Fibroblast of peridontal ligament (primary cell): Measurements from ENCODE around the gene APCDD1L.
"Not testable (repeated sequence)": the region's sequence is repeated elsewhere in the genome, so short reads cannot be mapped to it uniquely, and the experiment has no call there.

Source experiments
- DNase-seq: peaks from one replicate; pipeline ENCODE4 v3.0.0-alpha.2; 2010; ENCODE audit errors: extremely low read depth

The APCDD1L gene

DNA sequence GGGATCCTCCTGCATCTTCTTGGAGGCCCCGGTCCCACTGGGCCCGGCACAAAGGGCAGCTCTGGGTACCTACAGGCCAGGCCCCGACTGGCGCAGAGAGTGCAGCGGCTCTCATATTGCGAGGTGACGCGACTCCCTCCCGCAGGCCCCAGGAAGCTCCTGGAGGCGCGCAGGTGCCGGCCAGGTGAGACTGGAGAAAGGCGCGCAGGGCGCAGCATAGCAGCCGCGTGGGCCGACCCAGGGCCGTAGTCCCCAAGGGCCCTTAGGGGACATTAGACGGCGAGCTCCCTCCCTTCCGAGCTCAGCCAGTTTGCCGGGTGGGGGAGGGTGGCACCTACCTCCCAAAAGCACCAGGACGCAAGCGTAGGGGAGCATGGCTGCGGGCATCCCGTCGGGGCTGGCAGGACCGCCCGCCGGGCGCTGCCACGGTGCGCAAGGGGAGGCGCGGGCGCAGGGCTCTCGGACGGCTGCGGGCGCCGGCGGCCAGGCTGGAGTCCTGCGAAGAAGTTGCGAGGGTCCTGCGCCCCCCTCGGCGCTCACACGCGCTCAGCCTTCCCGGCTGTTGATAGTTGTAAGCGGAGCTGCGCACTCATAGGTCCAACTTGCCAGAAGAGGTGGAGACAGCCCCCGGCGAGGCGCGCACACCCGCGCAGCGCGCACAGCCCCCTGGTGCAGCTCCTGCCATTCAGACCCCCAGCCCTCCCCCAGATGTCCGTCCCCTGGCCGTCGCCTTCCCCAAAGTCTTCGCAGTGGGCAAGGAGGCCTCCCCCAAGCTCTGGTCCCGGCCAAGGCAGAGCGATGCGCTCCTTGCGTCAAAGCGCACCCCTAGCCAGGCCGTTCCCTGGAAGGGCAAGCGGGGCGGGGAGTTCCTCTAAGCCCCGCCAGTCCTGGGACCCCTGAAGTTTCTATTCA, 622 bp downstream of the APCDD1L start:
- DNase-seq = peak; percentile 44

DNA sequence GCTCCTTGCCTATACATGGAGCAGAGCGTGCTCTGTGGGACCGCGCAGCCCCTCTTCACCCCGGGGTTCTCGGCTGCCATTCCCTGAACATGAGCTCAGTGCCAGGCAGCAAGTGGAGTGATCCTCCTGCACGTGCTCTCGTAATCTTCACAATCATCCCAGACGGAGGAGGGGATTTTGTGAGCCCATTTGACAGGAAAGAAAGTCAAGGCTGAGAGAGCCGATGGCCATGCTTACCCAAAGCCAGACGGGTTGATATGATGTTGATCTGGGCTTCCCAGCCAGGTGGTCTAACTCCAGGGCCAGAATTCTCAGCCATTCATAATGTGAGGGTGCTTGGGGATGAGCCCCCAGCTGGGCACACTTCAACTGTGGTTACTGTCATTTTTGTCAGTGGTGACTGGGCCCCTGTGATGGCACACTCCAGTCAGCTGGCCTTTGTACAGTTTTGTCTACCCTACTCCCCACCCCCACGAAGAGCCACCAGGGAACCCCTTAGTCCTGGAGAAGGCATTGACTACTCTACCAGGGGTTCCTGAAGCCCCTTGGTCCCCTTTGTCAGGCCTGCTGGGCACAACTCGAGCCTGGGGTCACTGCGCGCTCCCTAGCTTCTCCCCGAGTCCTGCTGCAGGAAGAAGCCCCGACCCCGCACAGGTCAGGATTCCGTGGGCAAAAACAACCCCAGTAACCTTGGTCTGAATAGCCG, 1.5 kb downstream of the APCDD1L start:
- DNase-seq = no peak

DNA sequence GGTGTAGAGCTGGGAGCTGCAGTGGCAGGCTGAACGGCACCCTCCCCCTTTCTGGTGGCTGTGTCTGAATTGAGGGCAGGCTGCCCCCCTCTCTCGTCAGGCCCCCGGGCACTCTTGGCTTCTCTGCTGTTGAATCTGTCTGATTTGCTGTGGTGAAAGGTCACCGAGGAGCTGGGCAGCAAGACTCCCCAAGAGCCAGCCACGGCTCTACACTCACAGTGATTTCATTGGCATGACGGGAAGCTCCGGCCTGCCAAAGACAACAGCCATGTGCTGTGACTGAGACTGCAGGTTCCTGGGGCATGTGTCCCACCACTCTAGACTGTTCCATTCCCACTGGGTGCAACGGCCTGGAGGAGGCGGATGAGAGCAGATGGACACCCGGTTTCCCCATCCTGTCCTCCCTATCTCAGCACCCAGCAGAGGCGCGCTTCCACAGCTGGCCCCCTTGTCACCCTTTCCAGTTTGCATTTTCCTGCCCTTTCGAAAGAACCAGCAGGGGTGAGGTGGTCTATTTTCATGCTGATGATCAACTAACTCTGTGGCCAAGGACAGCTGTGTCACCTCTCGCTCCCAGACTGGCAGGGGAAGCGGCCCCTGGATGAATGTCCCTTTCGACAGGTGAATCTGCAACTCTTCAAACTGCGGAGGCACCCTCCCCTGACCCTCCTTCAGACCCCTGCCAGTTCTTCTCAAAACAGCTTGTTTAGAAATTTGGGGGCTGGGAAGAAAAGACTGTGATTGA, 2.2 kb downstream of the APCDD1L start:
- DNase-seq = no peak

DNA sequence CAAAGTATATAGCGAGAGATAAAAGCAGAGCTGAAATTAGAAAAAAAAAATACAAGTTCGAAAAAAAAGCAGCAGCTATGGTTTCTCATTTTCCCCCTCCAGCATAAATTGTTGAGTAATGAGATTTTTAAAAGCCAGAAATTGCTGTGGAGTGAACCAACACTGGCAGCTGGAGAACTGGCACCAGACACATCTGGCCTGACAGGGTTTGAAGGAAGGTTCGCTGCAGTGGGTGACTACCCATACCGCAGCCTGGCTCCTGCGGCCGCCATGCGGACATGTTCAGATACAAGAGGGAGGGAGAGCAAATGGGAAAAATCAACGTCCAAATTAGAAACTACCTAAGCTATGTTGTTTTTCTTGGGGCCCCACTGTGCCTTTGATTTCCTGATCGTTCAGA, 3.3 kb downstream of the APCDD1L start:
- DNase-seq = peak; percentile 46

DNA sequence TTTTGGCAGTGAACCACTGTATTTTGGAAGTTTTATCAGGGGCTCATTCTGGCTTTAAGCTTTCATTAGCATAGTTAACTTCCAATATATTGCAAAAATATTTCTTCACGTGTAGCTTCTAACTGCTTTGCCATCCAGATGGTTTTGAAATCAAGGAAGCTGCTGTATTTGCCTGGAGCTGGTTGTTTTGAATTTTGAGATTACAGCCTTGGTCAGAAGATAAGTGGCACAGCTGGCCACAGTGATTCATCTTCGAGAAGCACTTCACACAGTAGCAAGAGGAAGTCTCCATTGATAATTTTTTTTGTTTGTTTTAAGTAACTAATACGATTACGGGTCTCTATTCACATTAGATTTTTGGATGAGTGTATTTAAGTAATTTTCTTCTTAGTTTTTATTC, 3.8 kb downstream of the APCDD1L start:
- peak; percentile 82 for DNase-seq

DNA sequence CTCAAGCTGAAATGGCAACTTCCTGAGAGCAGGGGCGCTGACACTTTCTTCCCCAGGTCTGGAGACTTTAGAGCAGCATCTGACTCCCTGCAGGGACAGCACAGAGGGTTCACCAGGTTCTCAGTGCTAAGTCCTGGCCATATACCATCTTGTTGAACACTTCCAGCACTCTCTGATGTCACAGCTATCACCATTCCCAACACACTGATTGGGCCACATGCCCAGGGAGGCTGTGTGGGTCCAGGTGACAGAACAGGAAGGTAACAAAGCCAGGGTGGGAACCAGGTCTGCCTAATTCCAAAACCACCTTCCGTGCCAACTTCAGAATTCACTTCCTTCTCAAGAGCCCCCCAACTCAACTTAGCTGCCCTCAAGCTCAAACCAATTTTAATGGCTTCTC, 4.3 kb downstream of the APCDD1L start:
- no peak for DNase-seq

DNA sequence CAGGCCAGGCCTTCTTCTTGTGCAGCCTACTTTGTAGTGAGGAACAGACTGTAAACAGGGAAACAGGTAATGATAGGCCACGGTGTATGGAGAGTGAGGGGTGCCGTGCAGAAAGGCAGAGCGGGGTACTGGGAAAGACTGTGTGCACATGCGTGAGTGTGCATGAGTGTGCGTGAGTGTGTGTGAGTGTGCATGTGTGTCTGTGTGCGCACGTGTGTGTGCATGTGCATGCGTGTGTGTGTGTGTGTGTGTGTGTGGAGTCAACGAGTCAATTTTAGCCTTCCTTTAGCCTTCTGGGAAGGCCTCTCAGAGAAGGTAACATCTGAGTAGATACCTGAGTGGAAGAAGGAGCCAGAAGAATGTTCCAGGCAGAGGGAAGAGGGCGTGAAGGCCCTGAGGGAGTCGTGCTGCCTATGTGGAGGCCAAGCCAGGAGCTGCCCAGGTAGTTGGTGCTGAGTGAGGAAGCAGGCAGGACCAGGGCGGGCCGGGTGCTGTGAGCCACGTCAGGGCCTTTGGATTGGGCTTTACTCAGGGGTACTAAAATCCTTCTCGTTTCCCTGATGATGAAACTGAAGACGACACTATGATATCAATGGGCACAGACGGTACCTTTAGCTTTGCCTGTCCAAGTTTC, 6.3 kb downstream of the APCDD1L start:
- no peak for DNase-seq

DNA sequence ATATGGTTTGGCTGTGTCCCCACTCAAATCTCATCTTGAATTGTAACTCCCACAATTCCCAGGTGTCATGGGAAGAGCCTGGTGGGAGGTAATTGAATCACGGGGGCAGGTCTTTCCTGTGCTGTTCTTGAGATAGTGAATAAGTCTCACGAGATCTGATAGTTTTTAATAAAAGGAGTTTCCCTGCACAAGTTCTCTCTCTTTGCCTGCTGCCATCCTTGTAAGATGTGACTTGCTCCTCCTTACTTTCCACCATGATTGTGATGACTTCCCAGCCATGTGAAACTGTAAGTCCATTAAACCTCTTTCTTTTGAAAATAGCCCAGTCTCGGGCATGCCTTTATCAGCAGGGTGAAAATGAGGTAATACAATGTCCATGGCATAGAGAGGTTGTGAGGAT, 8.2 kb downstream of the APCDD1L start:
- not testable (repeated sequence) for DNase-seq

DNA sequence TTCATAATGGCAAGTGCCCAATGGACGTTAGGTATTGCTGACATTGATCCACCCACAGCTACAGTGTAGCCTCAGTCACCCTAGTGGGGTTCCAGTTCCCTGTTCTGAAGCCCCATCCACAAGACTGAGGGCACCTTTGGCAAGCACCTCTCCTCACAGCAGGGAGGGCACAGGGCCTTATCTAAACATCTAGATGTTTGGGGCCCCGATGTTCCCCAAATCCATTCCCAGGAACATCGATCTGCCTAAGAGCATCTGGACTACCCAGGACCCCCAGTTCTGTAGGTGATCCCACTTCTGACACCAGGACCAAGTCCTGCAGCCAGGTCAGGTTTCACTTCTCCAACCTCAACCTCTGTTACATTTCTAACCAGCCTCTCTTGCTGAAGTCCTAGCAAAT, 10.6 kb downstream of the APCDD1L start:
- no peak for DNase-seq

DNA sequence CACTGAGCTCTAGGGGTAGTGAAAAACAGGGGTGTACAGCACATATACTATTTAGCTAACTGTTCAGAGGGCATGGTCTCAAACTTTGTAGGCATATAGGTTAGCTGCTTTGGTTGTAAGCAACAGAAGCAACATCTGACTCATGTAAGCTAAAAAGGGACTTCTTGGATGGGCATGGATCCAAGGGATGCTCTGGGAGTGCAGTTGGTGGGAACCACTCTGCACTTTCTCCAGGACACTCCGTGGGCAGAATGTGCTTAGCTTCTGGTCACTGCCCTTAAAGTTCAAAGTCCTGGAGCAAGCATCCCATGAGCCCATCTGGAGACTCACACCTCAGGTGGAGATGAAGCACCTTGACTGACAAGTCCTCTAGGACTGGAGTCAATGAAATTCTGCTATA, 11.5 kb downstream of the APCDD1L start:
- DNase-seq = no peak

DNA sequence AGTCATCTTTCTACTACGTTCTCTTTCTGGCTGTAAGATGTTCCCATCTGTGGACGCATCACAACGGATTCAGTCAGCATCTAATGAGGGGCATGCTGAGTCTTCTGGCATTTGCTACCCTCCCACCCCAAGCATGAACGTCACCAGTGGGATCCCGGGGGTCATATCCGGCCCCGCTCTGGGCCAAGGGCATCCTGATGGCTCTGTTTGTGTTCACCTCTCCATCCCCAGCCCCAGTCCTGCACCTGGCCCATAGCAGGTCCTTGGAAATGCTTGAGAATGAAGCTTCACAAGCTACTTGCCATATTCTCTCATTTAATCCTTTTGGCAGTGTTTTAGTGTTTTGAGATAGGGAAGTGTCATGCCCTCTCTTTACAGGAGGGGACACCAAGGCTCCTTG, 14.9 kb downstream of the APCDD1L start:
- no peak for DNase-seq

DNA sequence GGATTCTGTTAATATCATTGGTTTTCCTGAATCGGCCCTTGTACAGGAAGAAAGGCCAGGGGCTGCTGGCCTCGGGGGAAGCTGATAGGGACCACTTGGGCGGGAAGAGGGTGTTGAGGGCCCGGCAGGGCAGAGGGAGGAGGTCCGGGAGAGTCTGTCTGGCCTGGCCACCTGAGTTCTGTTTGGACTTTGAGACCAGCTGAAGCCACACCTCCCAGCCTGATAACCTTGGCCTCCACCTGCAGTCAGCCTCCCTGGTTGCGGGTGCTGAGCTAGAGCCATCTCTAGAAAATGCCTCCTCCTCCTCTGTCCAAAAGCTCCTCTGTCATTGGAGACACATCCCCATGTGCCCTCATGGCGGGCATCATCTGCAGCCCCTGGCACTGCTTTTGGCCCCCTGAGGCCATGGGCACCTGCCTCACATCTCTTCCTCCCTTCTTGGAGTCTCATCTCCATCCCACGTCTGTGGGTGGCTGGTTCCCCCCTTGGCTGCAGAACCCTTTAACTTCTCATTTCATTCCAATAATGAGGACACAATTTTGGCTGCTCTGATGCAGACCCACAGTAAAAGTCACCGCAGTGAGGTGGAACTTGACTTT, 16.6 kb downstream of the APCDD1L start:
- DNase-seq = no peak

DNA sequence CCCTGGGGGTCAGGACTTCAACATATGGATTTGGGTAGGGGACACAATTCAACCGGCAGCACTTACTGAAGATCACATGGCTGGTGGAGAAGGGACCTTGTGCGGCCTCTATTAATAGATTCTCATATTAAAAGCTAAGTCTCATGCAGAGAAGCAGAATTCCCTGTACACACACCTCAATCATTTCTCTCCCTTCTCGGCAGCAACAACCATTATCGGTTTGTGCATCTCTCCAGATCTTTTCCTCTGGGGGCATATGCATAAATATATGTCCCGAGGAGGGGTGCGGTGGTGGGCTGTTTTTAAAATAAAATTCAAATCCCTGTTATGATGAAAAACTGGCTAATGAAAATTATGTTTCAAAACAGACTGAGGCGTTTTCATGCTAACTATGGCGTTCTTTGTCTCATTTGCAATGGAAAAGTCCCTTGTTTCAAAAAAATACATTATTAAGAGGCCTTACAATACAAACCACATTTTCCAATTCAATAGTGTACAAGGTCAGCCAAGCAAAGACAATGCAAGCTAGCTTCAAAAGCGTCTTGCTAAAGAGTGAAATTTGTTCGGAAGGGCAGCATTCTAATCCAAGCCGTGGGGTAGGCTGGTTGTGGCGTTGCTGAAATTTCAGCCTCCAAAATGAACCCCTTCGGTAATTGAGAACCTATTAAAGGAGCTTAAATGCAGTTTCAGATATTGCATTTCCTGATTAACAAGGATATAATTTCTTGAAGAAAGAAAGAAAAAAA, 17.3 kb downstream of the APCDD1L start:
- no peak for DNase-seq

DNA sequence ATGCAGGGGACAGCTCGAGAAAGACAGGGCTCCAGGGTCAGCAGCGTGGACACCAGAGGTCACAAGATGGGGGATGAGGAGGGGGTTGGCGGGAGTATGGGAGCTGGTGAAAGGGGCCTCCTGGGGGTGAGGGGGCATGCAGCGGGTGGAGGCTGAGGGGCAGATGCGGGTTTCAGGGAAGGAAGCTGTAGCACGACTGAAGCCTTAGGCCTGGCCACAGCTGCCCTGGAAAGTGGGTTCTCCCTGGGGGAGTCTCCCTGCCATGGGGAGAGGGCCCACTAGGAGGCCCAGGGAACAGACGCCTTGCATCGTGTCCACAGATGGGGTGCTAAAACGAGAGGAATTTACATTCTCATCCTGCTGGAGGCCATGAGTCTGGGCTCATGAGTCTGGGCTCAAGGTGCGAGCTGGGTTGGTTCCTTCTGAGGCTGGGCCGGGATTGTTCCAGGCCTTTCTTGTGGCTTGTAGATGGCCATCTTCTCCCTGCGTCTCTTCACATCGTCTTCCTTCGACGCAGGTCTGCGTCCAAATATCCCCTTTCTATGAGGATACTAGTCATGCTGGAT, 18.0 kb downstream of the APCDD1L start:
- no peak for DNase-seq

DNA sequence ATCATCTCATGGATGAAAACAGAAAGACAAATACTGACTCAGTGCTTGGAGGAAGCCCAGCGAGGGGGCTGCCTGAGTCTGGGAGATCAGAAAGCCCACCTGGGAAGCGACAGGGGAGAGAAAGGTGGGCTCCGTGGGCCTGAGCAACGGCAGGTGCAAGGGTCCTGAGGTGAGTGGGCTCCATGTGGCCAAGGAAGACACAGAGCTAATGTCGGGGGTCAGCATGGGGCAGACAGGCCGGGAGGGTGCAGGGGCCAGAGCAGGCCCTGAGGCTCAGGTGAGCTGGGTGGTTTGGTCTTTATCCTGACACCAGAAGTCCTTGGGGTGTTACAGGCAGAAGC, 18.8 kb downstream of the APCDD1L start:
- no peak for DNase-seq

DNA sequence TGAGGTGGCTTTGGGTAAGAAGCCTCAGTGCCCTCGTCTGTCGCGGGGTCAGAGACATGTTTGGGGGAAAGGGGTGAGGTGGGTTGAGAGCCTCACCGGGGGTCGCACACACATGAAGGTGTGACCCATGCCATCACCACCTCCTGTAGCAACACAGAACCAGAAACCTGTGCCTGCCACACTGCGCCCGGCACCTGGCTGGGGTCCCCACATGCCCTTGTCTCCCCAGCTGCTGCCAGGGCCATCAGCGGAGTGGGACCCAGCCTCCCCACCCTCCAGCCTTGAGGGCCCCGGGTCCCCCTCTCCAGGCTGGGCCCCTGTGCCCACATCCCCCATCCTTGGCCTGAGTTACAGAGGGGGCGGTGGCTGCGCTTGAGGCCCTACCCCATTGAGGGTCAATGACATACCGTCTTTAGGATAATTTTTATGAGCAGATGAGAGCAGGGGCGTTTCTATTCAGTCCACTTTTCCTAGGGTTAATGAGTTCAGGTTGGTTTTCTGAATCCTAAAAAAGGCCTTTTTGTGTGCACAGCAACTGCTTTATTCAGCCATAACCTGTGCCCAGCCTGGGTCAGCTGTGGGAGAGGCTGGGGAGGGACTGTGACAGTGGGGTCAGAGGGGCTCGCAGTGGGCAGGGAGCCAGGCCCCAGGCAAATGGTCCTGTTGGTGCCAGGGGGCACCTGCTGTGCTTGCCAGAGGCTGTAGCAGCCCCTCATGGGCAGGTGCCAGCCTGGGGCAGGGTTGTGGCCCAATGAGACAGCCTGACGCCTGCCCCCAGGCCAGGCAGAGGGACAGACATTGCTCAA, 19.4 kb downstream of the APCDD1L start:
- DNase-seq = no peak

DNA sequence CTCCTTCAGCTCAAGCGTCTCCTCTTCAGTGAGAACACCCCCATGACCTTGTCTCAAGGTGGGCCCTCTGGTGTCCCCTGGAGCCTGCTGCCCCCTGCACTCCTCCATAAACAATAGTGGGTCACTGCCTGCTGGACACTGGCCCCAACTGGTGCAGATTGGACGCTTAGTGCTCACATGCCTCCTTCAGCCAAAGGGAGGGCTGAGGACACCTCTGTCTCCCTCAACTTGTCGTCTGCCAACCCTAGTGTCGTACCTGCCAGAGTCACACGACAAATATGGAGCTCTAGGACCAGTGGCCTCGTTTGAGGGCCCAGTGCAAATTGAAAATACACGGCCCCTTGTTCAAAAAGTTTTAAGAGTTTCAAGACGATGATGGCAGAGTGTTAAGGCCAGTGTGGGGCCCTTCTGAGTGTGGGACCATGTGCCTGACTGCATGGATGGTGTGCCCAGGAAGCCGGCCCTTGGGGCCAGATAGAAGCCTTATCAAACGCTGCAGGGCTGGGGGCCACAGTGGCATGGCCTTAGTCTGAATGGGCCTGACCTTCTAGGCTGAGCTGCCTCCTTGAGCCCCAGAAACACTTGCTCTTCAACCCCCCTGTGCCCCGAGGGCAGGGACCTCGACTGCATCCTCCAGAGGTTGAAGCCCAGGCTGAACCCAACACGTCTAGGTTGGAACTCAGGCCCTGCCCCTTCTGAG, 20.1 kb downstream of the APCDD1L start:
- DNase-seq = no peak

DNA sequence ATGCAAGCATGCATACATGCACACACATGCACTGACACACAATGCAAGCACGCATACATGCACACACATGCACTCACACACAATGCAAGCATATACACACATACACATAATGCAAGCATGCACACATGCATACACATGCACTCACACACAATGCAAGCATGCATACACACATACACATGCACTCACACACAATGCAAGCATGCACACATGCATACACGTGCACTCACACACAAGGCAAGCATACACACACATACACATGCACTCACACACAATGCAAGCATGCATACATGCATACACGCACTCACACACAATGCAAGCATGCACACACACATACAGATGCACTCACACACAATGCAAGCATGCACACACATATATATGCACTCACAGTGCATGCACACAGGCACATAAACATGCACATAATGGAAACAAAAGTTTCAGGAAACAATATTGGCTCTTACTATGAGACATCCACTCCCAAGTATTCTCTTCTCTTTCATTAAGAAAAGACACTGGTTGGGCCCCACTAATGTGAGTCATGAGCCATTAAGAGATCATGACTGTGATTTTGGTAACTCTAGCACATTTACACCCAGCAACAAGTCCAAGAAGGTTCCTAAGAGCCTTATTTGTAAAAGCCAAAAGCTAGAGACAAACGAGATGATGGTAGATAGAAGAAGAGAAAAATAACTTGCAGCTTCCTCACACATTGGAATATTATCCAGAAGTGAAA, 22.2 kb downstream of the APCDD1L start:
- no peak for DNase-seq
